ENCODE measurements around the gene GRK1. TPM values are rescaled to one million over a fixed set of nuclear protein-coding genes. Genes with fewer than 3 reads are reported as not detected.

The GRK1 gene
- total and polyA plus RNA-seq, 2 experiments from 2014 or later = 0.17 TPM; not detected in 1

- no peaks in the 10 kb centered on the region for H3K27me3 ChIP-seq
- H3K36me3 ChIP-seq (replicated peaks; ENCODE audit: insufficient read depth, low read depth) = no peaks in the 10 kb centered on the region
- no peaks in the 10 kb centered on the region for H3K9me3 ChIP-seq (ENCODE audit: low read depth)
- H3K4me2 ChIP-seq = no peak overlapping the region
- H4K20me1 ChIP-seq (ENCODE audit: insufficient read depth, poor library complexity, severe bottlenecking) = no peaks in the 10 kb centered on the region
- no peaks in the 10 kb centered on the region for H3K79me2 ChIP-seq
- WGBS (ENCODE audit: low lambda C conversion rate, missing lambda C conversion rate) = 98% methylated on average over 16 of the region's 16 CpGs
- TF ChIP-seq CTCF (IDR thresholded peaks at IDR 0.05; ENCODE audit: poor library complexity) (no peak), EZH2 (IDR thresholded peaks at IDR 0.05; ENCODE audit: borderline replicate concordance) (no peak), EZH2phosphoT487 (IDR thresholded peaks at IDR 0.05; ENCODE audit: low read depth, severe bottlenecking, unreplicated experiment) (no peak)
- no peak for DNase-seq (ENCODE audit: low spot score)
- H3K4me1 ChIP-seq (ENCODE audit: insufficient read depth) = no peaks in the 10 kb centered on the region
- no peak overlapping the region for H3K4me3 ChIP-seq
- no peak overlapping the region for H3K27ac ChIP-seq
- H3K9me2 ChIP-seq (replicated peaks; ENCODE audit: insufficient read depth) = no peaks in the 10 kb centered on the region
- H2AFZ ChIP-seq = no peak overlapping the region
These were observed 32.6 kb upstream of the GRK1 start for GRCh38 chr13:113634279-113635047.

- DNase-seq (ENCODE audit: low spot score) = no peak
- no peaks in the 10 kb centered on the region for H3K79me2 ChIP-seq
- no peaks in the 10 kb centered on the region for H3K9me2 ChIP-seq (replicated peaks; ENCODE audit: insufficient read depth)
- H3K27me3 ChIP-seq = no peaks in the 10 kb centered on the region
- H2AFZ ChIP-seq = no peak overlapping the region
- no peaks in the 10 kb centered on the region for H4K20me1 ChIP-seq (ENCODE audit: insufficient read depth, poor library complexity, severe bottlenecking)
- no peak for TF ChIP-seq CTCF (IDR thresholded peaks at IDR 0.05; ENCODE audit: poor library complexity)
- TF ChIP-seq EZH2 (IDR thresholded peaks at IDR 0.05; ENCODE audit: borderline replicate concordance) = no peak
- no peak for TF ChIP-seq EZH2phosphoT487 (IDR thresholded peaks at IDR 0.05; ENCODE audit: low read depth, severe bottlenecking, unreplicated experiment)
- 92% methylated on average over 7 of the region's 7 CpGs for WGBS (ENCODE audit: low lambda C conversion rate, missing lambda C conversion rate)
- H3K4me3 ChIP-seq = no peak overlapping the region
- no peak overlapping the region for H3K27ac ChIP-seq
- H3K4me1 ChIP-seq (ENCODE audit: insufficient read depth) = no peaks in the 10 kb centered on the region
- H3K4me2 ChIP-seq = no peak overlapping the region
- H3K36me3 ChIP-seq (replicated peaks; ENCODE audit: insufficient read depth, low read depth) = no peaks in the 10 kb centered on the region
- no peaks in the 10 kb centered on the region for H3K9me3 ChIP-seq (ENCODE audit: low read depth)
These were observed 32.0 kb upstream of the GRK1 start for GRCh38 chr13:113635048-113635420.

GRCh38 chr13:113635709-113636108, 31.3 kb upstream of the GRK1 start:
- H4K20me1 ChIP-seq (ENCODE audit: insufficient read depth, poor library complexity, severe bottlenecking) = no peaks in the 10 kb centered on the region
- no peak overlapping the region for H3K4me2 ChIP-seq
- no peaks in the 10 kb centered on the region for H3K79me2 ChIP-seq
- H3K4me1 ChIP-seq (ENCODE audit: insufficient read depth) = no peaks in the 10 kb centered on the region
- WGBS (ENCODE audit: low lambda C conversion rate, missing lambda C conversion rate) = 98% methylated on average over 25 of the region's 25 CpGs
- H2AFZ ChIP-seq = no peak overlapping the region
- H3K27ac ChIP-seq = no peak overlapping the region
- no peak for DNase-seq (ENCODE audit: low spot score)
- no peaks in the 10 kb centered on the region for H3K36me3 ChIP-seq (replicated peaks; ENCODE audit: insufficient read depth, low read depth)
- H3K9me2 ChIP-seq (replicated peaks; ENCODE audit: insufficient read depth) = no peaks in the 10 kb centered on the region
- no peak overlapping the region for H3K4me3 ChIP-seq
- no peak for TF ChIP-seq EZH2phosphoT487 (IDR thresholded peaks at IDR 0.05; ENCODE audit: low read depth, severe bottlenecking, unreplicated experiment)
- TF ChIP-seq CTCF (IDR thresholded peaks at IDR 0.05; ENCODE audit: poor library complexity) = no peak
- no peak for TF ChIP-seq EZH2 (IDR thresholded peaks at IDR 0.05; ENCODE audit: borderline replicate concordance)
- no peaks in the 10 kb centered on the region for H3K9me3 ChIP-seq (ENCODE audit: low read depth)
- H3K27me3 ChIP-seq = no peaks in the 10 kb centered on the region

Data from hepatocyte (in vitro differentiated cells).